ENCODE measurements around the gene DHRS9.

The DHRS9 gene

GRCh38 chr2:169091256-169091655, 21.9 kb downstream of the DHRS9 start:
- Histone ChIP-seq H4K91ac (ENCODE audit: low read depth, low read length) (no peak overlapping the region), H2BK5ac (ENCODE audit: low read depth, low read length, poor library complexity) (no peak overlapping the region), H3K9me3 (ENCODE audit: insufficient read depth, low read depth, low read length) (no peaks in the 10 kb centered on the region), H3K9ac (ENCODE audit: low read length) (no peak overlapping the region), H3K14ac (ENCODE audit: low read length) (no peak overlapping the region), H3K18ac (ENCODE audit: low read length) (no peak overlapping the region), H2AK5ac (ENCODE audit: low read length) (no peak overlapping the region), H2BK12ac (ENCODE audit: low read length) (no peak overlapping the region), H3K27ac (ENCODE audit: low read depth, low read length) (no peak overlapping the region), H3K79me2 (ENCODE audit: control insufficient read depth, insufficient read depth, low read length, poor library complexity) (no peaks in the 10 kb centered on the region), H4K8ac (ENCODE audit: low read depth, low read length) (no peak overlapping the region), H3K23ac (ENCODE audit: low read length) (no peak overlapping the region), H3K4me2 (ENCODE audit: low read length) (no peak overlapping the region), H3K79me1 (ENCODE audit: low read length) (peaks cover 2% of the 10 kb centered on the region), H2AFZ (ENCODE audit: insufficient read depth, low read length, poor library complexity) (no peak overlapping the region), H3K4ac (ENCODE audit: low read depth, low read length) (no peak overlapping the region), H3K27me3 (ENCODE audit: insufficient read depth, low read length) (no peaks in the 10 kb centered on the region), H3K36me3 (ENCODE audit: control insufficient read depth in 1 of 2, insufficient read depth in 2 of 2, low read length in 2 of 2) (no peaks in the 10 kb centered on the region), H3K4me1 (ENCODE audit: control insufficient read depth in 1 of 2, insufficient read depth in 2 of 2, low read length in 2 of 2) (peaks cover 2% of the 10 kb centered on the region in 2 experiments), H3K4me3 (ENCODE audit: low read depth, low read length) (no peak overlapping the region), H4K12ac (ENCODE audit: low read depth, low read length) (no peak overlapping the region), H2BK120ac (ENCODE audit: insufficient read depth, low read length, poor library complexity) (no peak overlapping the region)
- no CpG with 5 or more reads among the region's 3 CpGs for WGBS (ENCODE audit: extremely low coverage, insufficient coverage, insufficient read length)
- DNase-seq = peak; percentile 54 to 93

DNA sequence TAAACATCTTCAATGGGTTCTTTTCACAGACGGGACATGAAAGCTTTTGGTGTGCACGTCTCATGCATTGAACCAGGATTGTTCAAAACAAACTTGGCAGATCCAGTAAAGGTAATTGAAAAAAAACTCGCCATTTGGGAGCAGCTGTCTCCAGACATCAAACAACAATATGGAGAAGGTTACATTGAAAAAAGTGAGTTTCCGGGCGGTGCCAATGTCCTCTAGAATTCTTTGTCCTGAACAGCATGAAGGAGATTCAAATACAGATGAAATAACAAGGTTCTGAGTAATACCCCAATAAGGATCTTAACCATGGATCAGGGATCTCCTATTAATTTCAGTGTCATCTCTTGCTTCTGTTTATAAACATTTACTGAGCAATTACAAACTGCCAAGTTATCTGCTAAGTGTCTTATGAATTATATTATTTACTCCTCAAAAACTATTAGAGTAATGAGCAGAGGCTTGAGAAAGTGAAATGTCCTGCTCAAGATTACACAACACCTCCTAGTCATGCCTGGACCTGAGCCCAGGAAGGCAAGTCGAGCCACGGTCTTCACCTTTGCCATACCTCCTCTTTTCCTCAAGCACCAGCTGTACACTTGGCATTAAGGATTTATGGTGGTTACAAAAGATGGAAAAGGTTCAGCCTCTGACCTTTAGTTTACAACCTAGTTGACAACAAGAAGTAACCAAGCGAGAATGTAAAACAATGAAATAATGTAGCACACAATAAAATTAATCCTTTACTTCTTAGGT, 22.6 kb downstream of the DHRS9 start:
- Histone ChIP-seq H4K91ac (ENCODE audit: low read depth, low read length) (no peak overlapping the region), H3K9ac (ENCODE audit: low read length) (no peak overlapping the region)
- no CpG with 5 or more reads among the region's 8 CpGs for WGBS (ENCODE audit: extremely low coverage, insufficient coverage, insufficient read length)

GRCh38 chr2:169093535-169093934, 24.2 kb downstream of the DHRS9 start:
- H3K36me3 ChIP-seq (ENCODE audit: control insufficient read depth in 1 of 2, insufficient read depth in 2 of 2, low read length in 2 of 2) = no peaks in the 10 kb centered on the region
- no peak overlapping the region for H2BK12ac ChIP-seq (ENCODE audit: low read length)
- no peak overlapping the region for H3K27ac ChIP-seq (ENCODE audit: low read depth, low read length)
- H3K4me1 ChIP-seq (ENCODE audit: control insufficient read depth in 1 of 2, insufficient read depth in 2 of 2, low read length in 2 of 2) = peaks cover 2% of the 10 kb centered on the region in 2 experiments
- H3K9ac ChIP-seq (ENCODE audit: low read length) = no peak overlapping the region
- no peak overlapping the region for H3K23ac ChIP-seq (ENCODE audit: low read length)
- H3K4ac ChIP-seq (ENCODE audit: low read depth, low read length) = no peak overlapping the region
- H3K9me3 ChIP-seq (ENCODE audit: insufficient read depth, low read depth, low read length) = no peaks in the 10 kb centered on the region
- no peak overlapping the region for H3K4me2 ChIP-seq (ENCODE audit: low read length)
- no peak overlapping the region for H4K12ac ChIP-seq (ENCODE audit: low read depth, low read length)
- no peak overlapping the region for H3K14ac ChIP-seq (ENCODE audit: low read length)
- no CpG with 5 or more reads among the region's 2 CpGs for WGBS (ENCODE audit: extremely low coverage, insufficient coverage, insufficient read length)
- no peak for DNase-seq
- H2BK5ac ChIP-seq (ENCODE audit: low read depth, low read length, poor library complexity) = no peak overlapping the region
- no peaks in the 10 kb centered on the region for H3K79me2 ChIP-seq (ENCODE audit: control insufficient read depth, insufficient read depth, low read length, poor library complexity)
- H2BK120ac ChIP-seq (ENCODE audit: insufficient read depth, low read length, poor library complexity) = no peak overlapping the region
- H3K27me3 ChIP-seq (ENCODE audit: insufficient read depth, low read length) = no peaks in the 10 kb centered on the region
- no peaks in the 10 kb centered on the region for H3K79me1 ChIP-seq (ENCODE audit: low read length)
- H2AK5ac ChIP-seq (ENCODE audit: low read length) = no peak overlapping the region
- H3K18ac ChIP-seq (ENCODE audit: low read length) = no peak overlapping the region
- no peak overlapping the region for H3K4me3 ChIP-seq (ENCODE audit: low read depth, low read length)
- no peak overlapping the region for H4K91ac ChIP-seq (ENCODE audit: low read depth, low read length)
- H4K8ac ChIP-seq (ENCODE audit: low read depth, low read length) = no peak overlapping the region
- no peak overlapping the region for H2AFZ ChIP-seq (ENCODE audit: insufficient read depth, low read length, poor library complexity)

More for the DNA sequence above, 22.6 kb downstream of the DHRS9 start:
- peak in 1 of 2 donors; percentile 68 for DNase-seq
- Histone ChIP-seq H3K4me1 (ENCODE audit: control insufficient read depth in 1 of 2, insufficient read depth in 2 of 2, low read length in 2 of 2) (peaks cover 2% of the 10 kb centered on the region in 2 experiments), H3K27me3 (ENCODE audit: insufficient read depth, low read length) (no peaks in the 10 kb centered on the region), H3K23ac (ENCODE audit: low read length) (no peak overlapping the region), H3K4me3 (ENCODE audit: low read depth, low read length) (no peak overlapping the region), H3K9me3 (ENCODE audit: insufficient read depth, low read depth, low read length) (no peaks in the 10 kb centered on the region), H2BK120ac (ENCODE audit: insufficient read depth, low read length, poor library complexity) (no peak overlapping the region), H2AFZ (ENCODE audit: insufficient read depth, low read length, poor library complexity) (no peak overlapping the region), H3K18ac (ENCODE audit: low read length) (no peak overlapping the region), H3K4ac (ENCODE audit: low read depth, low read length) (no peak overlapping the region), H2BK5ac (ENCODE audit: low read depth, low read length, poor library complexity) (no peak overlapping the region), H3K79me2 (ENCODE audit: control insufficient read depth, insufficient read depth, low read length, poor library complexity) (no peaks in the 10 kb centered on the region), H3K36me3 (ENCODE audit: control insufficient read depth in 1 of 2, insufficient read depth in 2 of 2, low read length in 2 of 2) (no peaks in the 10 kb centered on the region), H3K14ac (ENCODE audit: low read length) (no peak overlapping the region), H3K27ac (ENCODE audit: low read depth, low read length) (no peak overlapping the region), H4K12ac (ENCODE audit: low read depth, low read length) (no peak overlapping the region), H3K4me2 (ENCODE audit: low read length) (no peak overlapping the region), H4K8ac (ENCODE audit: low read depth, low read length) (no peak overlapping the region), H2AK5ac (ENCODE audit: low read length) (no peak overlapping the region), H3K79me1 (ENCODE audit: low read length) (peaks cover 2% of the 10 kb centered on the region), H2BK12ac (ENCODE audit: low read length) (no peak overlapping the region)

- no peak overlapping the region for H3K23ac ChIP-seq (ENCODE audit: low read length)
- no peaks in the 10 kb centered on the region for H3K79me2 ChIP-seq (ENCODE audit: control insufficient read depth, insufficient read depth, low read length, poor library complexity)
- H3K79me1 ChIP-seq (ENCODE audit: low read length) = no peaks in the 10 kb centered on the region
- no peak overlapping the region for H3K9ac ChIP-seq (ENCODE audit: low read length)
- H3K9me3 ChIP-seq (ENCODE audit: insufficient read depth, low read depth, low read length) = no peaks in the 10 kb centered on the region
- H4K91ac ChIP-seq (ENCODE audit: low read depth, low read length) = no peak overlapping the region
- no peaks in the 10 kb centered on the region for H3K27me3 ChIP-seq (ENCODE audit: insufficient read depth, low read length)
- no peak overlapping the region for H2AK5ac ChIP-seq (ENCODE audit: low read length)
- H2BK5ac ChIP-seq (ENCODE audit: low read depth, low read length, poor library complexity) = no peak overlapping the region
- H3K4me3 ChIP-seq (ENCODE audit: low read depth, low read length) = no peak overlapping the region
- no peak overlapping the region for H2AFZ ChIP-seq (ENCODE audit: insufficient read depth, low read length, poor library complexity)
- no peak overlapping the region for H3K4ac ChIP-seq (ENCODE audit: low read depth, low read length)
- no peak overlapping the region for H3K14ac ChIP-seq (ENCODE audit: low read length)
- no peak overlapping the region for H2BK120ac ChIP-seq (ENCODE audit: insufficient read depth, low read length, poor library complexity)
- no peak overlapping the region for H2BK12ac ChIP-seq (ENCODE audit: low read length)
- no peak for DNase-seq
- no peaks in the 10 kb centered on the region for H3K36me3 ChIP-seq (ENCODE audit: control insufficient read depth in 1 of 2, insufficient read depth in 2 of 2, low read length in 2 of 2)
- WGBS (ENCODE audit: extremely low coverage, insufficient coverage, insufficient read length) = no CpG with 5 or more reads among the region's 1 CpG
- peaks cover 2% of the 10 kb centered on the region in 2 experiments for H3K4me1 ChIP-seq (ENCODE audit: control insufficient read depth in 1 of 2, insufficient read depth in 2 of 2, low read length in 2 of 2)
- H3K18ac ChIP-seq (ENCODE audit: low read length) = no peak overlapping the region
- H4K8ac ChIP-seq (ENCODE audit: low read depth, low read length) = no peak overlapping the region
- H3K27ac ChIP-seq (ENCODE audit: low read depth, low read length) = no peak overlapping the region
- no peak overlapping the region for H3K4me2 ChIP-seq (ENCODE audit: low read length)
- H4K12ac ChIP-seq (ENCODE audit: low read depth, low read length) = no peak overlapping the region
Measured at GRCh38 chr2:169094676-169095075, 25.3 kb downstream of the DHRS9 start.

Measured in trophoblast cell (in vitro differentiated cells and primary cell).